HUES64 (cell line): ENCODE measurements around the gene ZSCAN30.
"Not testable (repeated sequence)": the region's sequence is repeated elsewhere in the genome, so short reads cannot be mapped to it uniquely, and the experiment has no call there.

Experiments used
- H3K27ac ChIP-seq: 2 replicates; pipeline ENCODE4 v1.7.0; 2013; ENCODE audit warnings: low read depth, low read length, inconsistent platforms
- H3K27me3 ChIP-seq: 2 replicates; pipeline ENCODE4 v1.6.1; 2013; ENCODE audit warnings: mild to moderate bottlenecking, low read length; ENCODE audit not compliant: insufficient read depth
- H3K36me3 ChIP-seq: 2 replicates; pipeline ENCODE4 v1.6.1; 2013; ENCODE audit warnings: mild to moderate bottlenecking, low read length; ENCODE audit not compliant: insufficient read depth
- H3K4me1 ChIP-seq: 2 replicates; pipeline ENCODE4 v1.6.1; 2013; ENCODE audit warnings: mild to moderate bottlenecking, low read length, moderate library complexity; ENCODE audit not compliant: insufficient read depth
- H3K4me3 ChIP-seq: 2 replicates; pipeline ENCODE4 v1.5.1; 2013; ENCODE audit warnings: mild to moderate bottlenecking, low read length, moderate library complexity
- H3K9ac ChIP-seq: 2 replicates; pipeline ENCODE4 v1.6.1; 2013; ENCODE audit warnings: mild to moderate bottlenecking, low read depth, low read length
- H3K9me3 ChIP-seq: 2 replicates; pipeline ENCODE4 v1.6.1; 2013; ENCODE audit warnings: low read depth, low read length; ENCODE audit not compliant: insufficient read depth
- WGBS: fragments of 150-250, 120-280 bp; methylation state at CpG from one replicate; pipeline ENCODE4 v1.1.7; 2013; ENCODE audit warnings: missing lambda C conversion rate; 5-methylcytosine and 5-hydroxymethylcytosine counted together

The ZSCAN30 gene

DNA sequence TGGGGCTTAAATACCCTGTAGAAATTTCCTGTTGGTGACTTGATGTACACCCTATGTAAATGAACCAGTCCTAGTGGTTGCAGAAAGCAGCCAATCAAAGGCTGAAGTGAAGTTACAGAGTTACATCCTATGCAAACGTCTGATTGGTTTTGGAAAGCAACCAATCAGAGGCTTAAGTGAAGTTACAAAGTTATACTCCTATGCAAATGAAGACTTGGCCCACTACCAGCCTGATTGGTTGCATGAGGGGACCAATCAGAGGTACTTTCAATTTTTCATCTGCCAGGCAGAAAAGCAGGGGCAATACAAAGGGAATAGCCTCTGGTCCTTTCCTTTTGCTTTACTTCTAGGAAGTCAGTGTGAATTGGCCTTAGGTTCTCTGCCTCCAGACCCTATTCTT is 62.8 kb downstream of the ZSCAN30 start:
- Histone ChIP-seq H3K27me3 (no peaks in the 10 kb centered on the region), H3K4me3 (no peak overlapping the region), H3K9me3 (no peaks in the 10 kb centered on the region), H3K27ac (no peak overlapping the region), H3K9ac (no peak overlapping the region), H3K36me3 (no peaks in the 10 kb centered on the region), H3K4me1 (peaks cover 3% of the 10 kb centered on the region; the same call in 1 of the 2 replicates)
- 89% methylated on average over 1 of the region's 1 CpG for WGBS

DNA sequence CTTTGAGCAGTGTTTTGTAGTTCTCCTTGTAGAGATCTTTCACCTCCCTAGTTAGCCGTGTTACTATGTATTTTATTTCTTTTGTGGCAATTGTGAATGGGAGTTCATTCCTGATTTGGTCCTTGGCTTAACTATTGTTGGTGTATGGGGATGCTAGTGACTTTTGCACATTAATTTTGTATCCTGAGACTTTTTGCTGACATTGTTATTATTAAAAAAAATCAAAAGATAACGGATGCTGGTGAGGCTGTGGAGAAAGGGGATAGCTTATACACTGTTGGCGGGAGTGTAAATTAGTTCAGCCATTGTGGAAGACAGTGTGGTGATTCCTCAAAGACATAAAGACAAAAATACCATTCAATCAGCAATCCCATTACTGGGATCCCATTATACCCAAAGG is 66.2 kb downstream of the ZSCAN30 start:
- Histone ChIP-seq H3K27ac (no peak overlapping the region), H3K9me3 (no peaks in the 10 kb centered on the region), H3K27me3 (no peaks in the 10 kb centered on the region), H3K4me3 (no peak overlapping the region), H3K9ac (no peak overlapping the region), H3K4me1 (no peaks in the 10 kb centered on the region), H3K36me3 (no peaks in the 10 kb centered on the region)
- WGBS, result 95% methylated on average over 3 of the region's 3 CpGs

DNA sequence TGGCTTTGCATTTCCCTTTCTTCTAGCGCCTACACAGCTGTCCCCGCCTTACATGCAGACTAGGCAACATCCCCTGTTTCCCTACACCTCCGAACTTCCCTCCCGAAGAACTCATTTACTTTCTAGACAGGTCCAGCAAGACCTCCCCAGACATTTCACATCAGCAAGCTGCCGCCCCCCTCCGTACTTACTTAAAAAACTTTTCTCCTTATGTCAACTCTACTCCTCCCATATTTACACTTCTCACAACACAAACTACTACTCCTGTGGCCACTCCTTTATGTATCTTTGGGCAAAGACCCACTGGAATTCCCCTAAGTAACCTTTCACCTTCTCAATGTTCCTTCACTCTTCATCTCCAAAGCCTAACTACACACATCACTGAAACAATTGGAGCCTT is 69.6 kb downstream of the ZSCAN30 start:
- Histone ChIP-seq H3K27me3 (no peaks in the 10 kb centered on the region), H3K4me3 (no peak overlapping the region), H3K4me1 (peaks cover under 1% of the 10 kb centered on the region; the same call in 1 of the 2 replicates), H3K27ac (no peak overlapping the region), H3K9me3 (no peaks in the 10 kb centered on the region), H3K9ac (no peak overlapping the region), H3K36me3 (no peaks in the 10 kb centered on the region)
- 80% methylated on average over 6 of the region's 6 CpGs for WGBS

DNA sequence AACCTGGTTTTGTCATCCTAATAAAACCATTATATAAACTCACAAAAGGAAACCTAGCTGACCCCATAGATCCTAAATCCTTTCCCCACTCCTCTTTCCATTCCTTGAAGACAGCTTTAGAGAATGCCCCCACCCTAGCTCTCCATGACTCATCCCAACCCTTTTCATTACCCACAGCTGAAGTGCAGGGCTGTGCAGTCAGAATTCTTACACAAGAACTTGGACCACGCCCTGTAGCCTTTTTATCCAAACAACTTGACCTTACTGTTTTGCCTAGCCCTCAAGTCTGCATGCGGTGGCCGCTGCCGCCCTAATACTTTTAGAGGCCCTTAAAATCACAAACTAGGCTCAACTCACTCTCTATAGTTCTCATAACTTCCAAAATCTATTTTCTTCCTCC is 70.7 kb downstream of the ZSCAN30 start:
- not testable (repeated sequence) for H3K36me3 ChIP-seq, H3K27ac ChIP-seq
- WGBS, result 94% methylated on average over 4 of the region's 4 CpGs

DNA sequence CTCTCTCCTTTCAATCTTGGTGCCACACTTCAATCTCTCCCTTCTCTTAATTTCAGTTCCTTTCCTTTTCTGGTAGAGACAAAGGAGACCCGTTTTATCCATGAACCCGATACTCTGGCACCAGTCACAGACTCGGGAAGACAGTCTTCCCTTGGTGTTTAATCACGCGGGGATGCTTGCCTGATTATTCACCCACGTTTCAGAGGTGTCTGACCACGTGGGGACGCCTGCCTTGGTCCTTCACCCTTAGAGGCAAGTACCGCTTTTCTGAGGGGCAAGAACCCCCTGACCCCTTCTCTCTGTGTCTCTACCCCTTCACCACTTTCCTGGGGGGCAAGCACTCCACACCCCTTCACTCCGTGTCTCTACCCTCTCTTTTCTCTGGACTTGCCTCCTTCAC is 73.4 kb downstream of the ZSCAN30 start:
- 60% methylated on average over 10 of the region's 10 CpGs for WGBS
- not testable (repeated sequence) for H3K27me3 ChIP-seq, H3K36me3 ChIP-seq, H3K9me3 ChIP-seq, H3K4me3 ChIP-seq, H3K9ac ChIP-seq, H3K27ac ChIP-seq
- peaks cover 12% of the 10 kb centered on the region for H3K4me1 ChIP-seq

More for the DNA sequence above, 70.7 kb downstream of the ZSCAN30 start:
- not testable (repeated sequence) for H3K27me3 ChIP-seq, H3K9me3 ChIP-seq, H3K9ac ChIP-seq, H3K4me3 ChIP-seq
- peaks cover 11% of the 10 kb centered on the region for H3K4me1 ChIP-seq

DNA sequence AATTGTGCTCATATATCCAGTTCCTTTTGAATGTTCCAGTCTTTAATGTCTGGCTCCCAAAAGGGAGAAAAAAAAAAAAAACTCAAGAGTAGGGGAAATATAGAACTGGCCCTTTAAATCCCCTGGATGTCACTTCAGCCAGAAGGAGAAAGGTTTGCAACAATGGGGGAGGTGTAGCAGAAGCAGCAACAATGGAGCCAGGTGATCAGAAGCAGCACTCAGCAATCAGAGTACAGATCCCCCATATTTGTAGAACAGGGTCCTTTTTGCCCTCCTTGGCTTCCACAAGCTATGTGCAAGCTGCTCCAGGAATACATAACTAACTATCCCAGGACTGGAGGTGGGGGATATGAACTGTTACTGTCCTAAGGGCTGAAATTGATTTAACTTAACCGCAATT is 75.0 kb downstream of the ZSCAN30 start:
- H3K4me3 ChIP-seq, result no peak overlapping the region
- WGBS, result 75% methylated on average over 1 of the region's 1 CpG
- peaks cover 12% of the 10 kb centered on the region for H3K4me1 ChIP-seq
- H3K27ac ChIP-seq, result no peak overlapping the region
- no peaks in the 10 kb centered on the region for H3K36me3 ChIP-seq
- H3K9me3 ChIP-seq, result no peaks in the 10 kb centered on the region
- H3K9ac ChIP-seq, result no peak overlapping the region
- H3K27me3 ChIP-seq, result no peaks in the 10 kb centered on the region

DNA sequence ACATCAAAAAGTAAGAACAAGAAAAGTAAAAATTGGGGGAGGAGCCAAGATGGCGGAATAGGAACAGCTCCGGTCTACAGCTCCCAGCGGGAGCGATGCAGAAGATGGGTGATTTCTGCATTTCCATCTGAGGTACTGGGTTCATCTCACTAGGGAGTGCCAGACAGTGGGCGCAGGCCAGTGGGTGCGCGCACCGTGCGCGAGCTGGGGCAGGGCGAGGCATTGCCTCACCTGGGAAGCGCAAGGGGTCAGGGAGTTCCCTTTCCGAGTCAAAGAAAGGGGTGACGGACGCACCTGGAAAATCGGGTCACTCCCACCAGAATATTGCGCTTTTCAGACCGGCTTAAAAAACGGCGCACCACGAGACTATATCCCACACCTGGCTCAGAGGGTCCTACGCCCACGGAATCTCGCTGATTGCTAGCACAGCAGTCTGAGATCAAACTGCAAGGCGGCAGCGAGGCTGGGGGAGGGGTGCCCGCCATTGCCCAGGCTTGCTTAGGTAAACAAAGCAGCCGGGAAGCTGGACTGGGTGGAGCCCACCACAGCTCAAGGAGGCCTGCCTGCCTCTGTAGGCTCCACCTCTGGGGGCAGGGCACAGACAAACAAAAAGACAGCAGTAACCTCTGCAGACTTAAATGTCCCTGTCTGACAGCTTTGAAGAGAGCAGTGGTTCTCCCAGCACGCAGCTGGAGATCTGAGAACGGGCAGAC is 84.1 kb downstream of the ZSCAN30 start:
- H3K4me3 ChIP-seq, H3K36me3 ChIP-seq, H3K27me3 ChIP-seq, H3K4me1 ChIP-seq, H3K9ac ChIP-seq, H3K27ac ChIP-seq: not testable (repeated sequence)
- WGBS, result 89% methylated on average over 19 of the region's 30 CpGs
- H3K9me3 ChIP-seq, result peaks cover 14% of the 10 kb centered on the region

DNA sequence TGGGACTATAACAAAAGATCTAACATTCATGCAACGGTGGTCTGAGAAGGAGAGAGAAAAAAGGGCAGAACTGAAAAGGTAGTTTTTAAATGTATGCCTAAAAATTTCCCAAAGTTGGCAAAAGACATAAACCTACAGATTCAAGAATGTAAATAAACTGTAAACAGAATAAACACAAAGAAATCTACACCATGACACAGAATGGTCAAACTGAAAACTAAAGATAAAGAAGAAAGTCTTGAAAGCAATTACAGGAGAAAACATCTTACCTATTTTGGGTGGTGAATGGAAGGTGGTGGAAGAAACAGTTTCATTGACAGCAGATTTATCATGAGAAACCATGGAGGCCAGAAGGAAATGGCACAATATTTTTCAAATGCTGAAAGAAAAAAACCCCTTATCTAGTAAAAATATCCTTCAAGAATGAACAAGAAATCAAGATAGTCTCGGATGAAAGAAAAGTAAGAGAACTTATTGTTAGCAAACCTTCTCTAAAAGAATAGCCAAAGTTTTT is 84.8 kb downstream of the ZSCAN30 start:
- no peak overlapping the region for H3K4me3 ChIP-seq
- no peak overlapping the region for H3K27ac ChIP-seq
- 100% methylated on average over 1 of the region's 2 CpGs for WGBS

DNA sequence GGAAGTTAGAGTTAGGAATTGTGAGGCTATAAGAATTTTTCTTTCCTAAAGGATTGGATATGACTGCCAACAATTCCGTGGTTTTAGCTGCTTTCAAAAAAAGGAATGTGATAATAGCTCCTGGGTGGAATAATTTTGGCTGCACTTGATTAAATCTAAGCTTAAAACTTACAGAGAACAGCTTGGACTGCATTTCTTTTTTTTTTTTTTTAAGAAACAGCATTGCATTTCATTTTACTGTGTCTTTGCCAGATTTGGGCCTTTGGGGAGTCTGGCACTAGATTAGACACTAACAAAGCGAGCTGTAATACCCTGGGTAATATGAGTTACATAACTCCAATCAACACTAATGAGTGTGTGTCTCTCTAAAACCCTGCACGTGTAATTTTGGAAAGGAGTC is 87.0 kb downstream of the ZSCAN30 start:
- H3K27me3 ChIP-seq, result no peaks in the 10 kb centered on the region
- no peaks in the 10 kb centered on the region for H3K4me1 ChIP-seq
- no peak overlapping the region for H3K27ac ChIP-seq
- no peaks in the 10 kb centered on the region for H3K36me3 ChIP-seq
- H3K9me3 ChIP-seq, result peaks cover 14% of the 10 kb centered on the region
- no peak overlapping the region for H3K9ac ChIP-seq
- no peak overlapping the region for H3K4me3 ChIP-seq
- WGBS, result 89% methylated on average over 3 of the region's 3 CpGs

More for the DNA sequence above, 84.8 kb downstream of the ZSCAN30 start:
- H3K4me1 ChIP-seq, result no peaks in the 10 kb centered on the region
- no peaks in the 10 kb centered on the region for H3K36me3 ChIP-seq
- peaks cover 14% of the 10 kb centered on the region for H3K9me3 ChIP-seq
- H3K9ac ChIP-seq, result no peak overlapping the region
- H3K27me3 ChIP-seq, result no peaks in the 10 kb centered on the region

DNA sequence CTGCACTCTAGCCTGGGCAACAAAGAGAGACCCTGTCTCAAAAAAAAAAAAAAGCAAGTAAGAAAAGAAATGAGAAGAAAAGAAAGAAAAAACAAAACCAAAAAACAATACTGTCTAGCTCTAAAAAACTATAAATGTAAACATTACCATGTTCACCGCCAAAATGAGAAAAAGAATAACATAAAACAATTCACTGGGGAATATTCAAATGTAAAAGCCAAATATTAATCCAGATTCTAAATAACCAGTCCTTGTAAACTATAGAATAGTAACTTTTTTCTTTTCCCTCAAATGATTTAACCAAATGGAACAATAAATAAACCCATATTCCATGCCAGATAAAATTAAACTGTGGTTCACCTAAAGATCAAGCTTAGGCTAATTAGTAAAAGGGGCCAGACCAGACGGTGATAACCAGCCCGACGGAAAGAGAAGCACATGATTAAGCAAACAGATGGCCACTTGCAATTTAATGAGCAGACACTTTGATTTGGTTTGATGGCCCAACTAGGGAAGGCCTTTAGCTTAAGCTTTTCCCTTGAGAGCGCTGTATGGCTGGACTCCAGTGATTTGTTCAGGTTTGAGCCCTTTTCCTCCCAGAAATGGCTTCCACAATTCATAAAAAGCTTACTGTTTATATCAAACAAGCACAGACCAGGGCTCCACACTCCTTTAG is 88.6 kb downstream of the ZSCAN30 start:
- no peak overlapping the region for H3K4me3 ChIP-seq
- H3K27me3 ChIP-seq, result no peaks in the 10 kb centered on the region
- WGBS, result 92% methylated on average over 5 of the region's 5 CpGs
- H3K27ac ChIP-seq, result no peak overlapping the region
- H3K9me3 ChIP-seq, result peaks cover 14% of the 10 kb centered on the region
- H3K4me1 ChIP-seq, result no peaks in the 10 kb centered on the region
- no peak overlapping the region for H3K9ac ChIP-seq
- no peaks in the 10 kb centered on the region for H3K36me3 ChIP-seq
